WTC11 (cell line): ENCODE results near the gene ASMTL. TPM values are rescaled to one million over a fixed set of nuclear protein-coding genes. Genes with fewer than 3 reads are reported as not detected.

Experiments used
- ATAC-seq: fragments of 200-7000 bp; cut with Tn5 transposase; 2 replicates; pipeline ENCODE4 v1.10.0; 2021; ENCODE audit warnings: mild to moderate bottlenecking, moderate library complexity
- CTCF ChIA-PET: fragments of 300-600 bp; sonication (Branson Sonifier 250); formaldehyde crosslinking; loops from one replicate; lab custom pipeline; 2021; ENCODE audit warnings: antibody characterized with exemption; lab: Charles Lee
- POLR2A ChIA-PET: fragments of 350-600 bp; sonication (Branson Sonifier 250); formaldehyde crosslinking; loops from one replicate; lab custom pipeline; 2021; ENCODE audit warnings: antibody characterized with exemption; lab: Charles Lee
- DNase-seq: peaks from one replicate; pipeline ENCODE4 v3.0.0; 2021; ENCODE audit warnings: low spot score
- H3K27ac Mint-ChIP-seq: 2 replicates; pipeline ENCODE4 v1.8.0; 2021; ENCODE audit warnings: mixed read lengths
- H3K27me3 Mint-ChIP-seq: 2 replicates; pipeline ENCODE4 v1.8.0; 2021; ENCODE audit warnings: low read depth, mild to moderate bottlenecking, moderate library complexity, mixed read lengths
- H3K36me3 Mint-ChIP-seq: 2 replicates; pipeline ENCODE4 v1.8.0; 2021; ENCODE audit warnings: mixed read lengths
- H3K4me1 Mint-ChIP-seq: 2 replicates; pipeline ENCODE4 v1.8.0; 2022; ENCODE audit warnings: mixed read lengths
- H3K4me3 Mint-ChIP-seq: 2 replicates; pipeline ENCODE4 v1.8.0; 2021; ENCODE audit warnings: mild to moderate bottlenecking, moderate library complexity, mixed read lengths
- H3K9me3 Mint-ChIP-seq: 2 replicates; pipeline ENCODE4 v1.8.0; 2021; ENCODE audit warnings: mixed read lengths
- AFF4 ChIP-seq: sonication (generic); formaldehyde crosslinking; IDR thresholded peaks from 2 replicates; pipeline ENCODE4 v1.8.1; 2023; ENCODE audit warnings: mild to moderate bottlenecking, missing genetic modification reagents, borderline replicate concordance
- ATF3 ChIP-seq: sonication (generic); formaldehyde crosslinking; conservative IDR thresholded peaks from 2 replicates; pipeline ENCODE4 v1.8.1; 2022; ENCODE audit warnings: mild to moderate bottlenecking, missing genetic modification reagents
- E2F1 ChIP-seq: sonication (generic); formaldehyde crosslinking; IDR thresholded peaks from 2 replicates; pipeline ENCODE4 v1.8.0; 2022; ENCODE audit warnings: mild to moderate bottlenecking, missing genetic modification reagents
- E2F4 ChIP-seq: sonication (generic); formaldehyde crosslinking; IDR thresholded peaks from 2 replicates; pipeline ENCODE4 v1.8.1; 2022; ENCODE audit warnings: low read depth, mild to moderate bottlenecking, moderate library complexity, missing genetic modification reagents, borderline replicate concordance
- ETV6 ChIP-seq: sonication (generic); formaldehyde crosslinking; IDR thresholded peaks from 2 replicates; pipeline ENCODE4 v1.8.1; 2022; ENCODE audit warnings: mild to moderate bottlenecking, missing genetic modification reagents
- HMGXB4 ChIP-seq: sonication (generic); formaldehyde crosslinking; IDR thresholded peaks from 2 replicates; pipeline ENCODE4 v1.8.1; 2023; ENCODE audit warnings: mild to moderate bottlenecking, moderate library complexity, missing genetic modification reagents
- IRF1 ChIP-seq: sonication (generic); formaldehyde crosslinking; IDR thresholded peaks from 2 replicates; pipeline ENCODE4 v1.8.0; 2023; ENCODE audit warnings: missing genetic modification reagents
- IRF2 ChIP-seq: sonication (generic); formaldehyde crosslinking; IDR thresholded peaks from 2 replicates; pipeline ENCODE4 v1.8.0; 2022; ENCODE audit warnings: low read depth, missing genetic modification reagents, borderline replicate concordance
- MYBL2 ChIP-seq: sonication (generic); formaldehyde crosslinking; IDR thresholded peaks from 2 replicates; pipeline ENCODE4 v1.8.1; 2023; ENCODE audit warnings: mild to moderate bottlenecking, moderate library complexity, missing genetic modification reagents
- NFATC4 ChIP-seq: fragments of 250-450 bp; sonication (Bioruptor Pico); IDR thresholded peaks from 2 replicates; pipeline ENCODE4 v1.9.0; 2021; ENCODE audit warnings: mild to moderate bottlenecking
- SMAD4 ChIP-seq: sonication (generic); formaldehyde crosslinking; IDR thresholded peaks from 2 replicates; pipeline ENCODE4 v1.8.0; 2022; ENCODE audit warnings: mild to moderate bottlenecking, missing genetic modification reagents
- TEAD4 ChIP-seq: sonication (generic); formaldehyde crosslinking; IDR thresholded peaks from 2 replicates; pipeline ENCODE4 v1.8.0; 2022; ENCODE audit warnings: mild to moderate bottlenecking, missing genetic modification reagents
- ZNF219 ChIP-seq: sonication (generic); formaldehyde crosslinking; IDR thresholded peaks from 2 replicates; pipeline ENCODE4 v1.8.0; 2023; ENCODE audit warnings: missing genetic modification reagents, mild to moderate bottlenecking, borderline replicate concordance
- ZNF263 ChIP-seq: sonication (generic); formaldehyde crosslinking; IDR thresholded peaks from 2 replicates; pipeline ENCODE4 v1.8.1; 2022; ENCODE audit warnings: low read depth, mild to moderate bottlenecking, moderate library complexity, missing genetic modification reagents
- ZNF423 ChIP-seq: fragments of 250-450 bp; sonication (Bioruptor Pico); IDR thresholded peaks from 2 replicates; pipeline ENCODE4 v2.1.2; 2022; ENCODE audit warnings: mild to moderate bottlenecking, moderate library complexity
- ZNF512 ChIP-seq: sonication (generic); formaldehyde crosslinking; IDR thresholded peaks from 2 replicates; pipeline ENCODE4 v1.8.1; 2022; ENCODE audit warnings: missing genetic modification reagents, borderline replicate concordance
- ZNF671 ChIP-seq: fragments of 250-450 bp; sonication (Bioruptor Pico); IDR thresholded peaks from 2 replicates; pipeline ENCODE4 v1.8.0; 2021; ENCODE audit warnings: mild to moderate bottlenecking
- total RNA-seq: library from RNA; stranded (reverse); gene quantifications from 3 replicates; pipeline ENCODE4 v1.2.3, GENCODE V29; 2021
- TF ChIP-seq, protein P1 (sequence below): sonication (generic); formaldehyde crosslinking; IDR thresholded peaks from 2 replicates; pipeline ENCODE4 v1.8.0; 2022; ENCODE audit warnings: mild to moderate bottlenecking, missing genetic modification reagents
- TF ChIP-seq, protein P2 (sequence below): sonication (generic); formaldehyde crosslinking; IDR thresholded peaks from 2 replicates; pipeline ENCODE4 v1.8.1; 2022; ENCODE audit warnings: mild to moderate bottlenecking, moderate library complexity, missing genetic modification reagents
- TF ChIP-seq, protein P3 (sequence below): fragments of 250-450 bp; sonication (Bioruptor Pico); IDR thresholded peaks from 2 replicates; pipeline ENCODE4 v1.9.0; 2021; ENCODE audit warnings: mild to moderate bottlenecking

The ASMTL gene
- total RNA-seq, 1 experiment from 2014 or later, result 70.6 TPM

DNA sequence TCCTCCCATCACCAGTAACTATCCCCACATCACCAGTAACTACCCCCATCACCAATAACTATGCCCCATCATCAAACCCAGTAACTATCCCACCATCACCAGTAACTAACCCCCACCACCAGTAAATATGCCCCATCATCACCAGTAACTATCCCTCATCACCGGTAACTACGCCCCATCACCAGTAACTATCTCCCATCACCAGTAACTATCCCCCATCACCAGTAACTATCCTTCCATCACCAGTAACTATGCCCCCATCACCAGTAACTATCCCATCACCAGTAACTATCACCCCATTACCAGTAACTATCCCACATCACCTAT lies 2.9 kb downstream of the ASMTL start:
- CTCF ChIA-PET, result no interaction called here
- no peak for ATAC-seq
- Mint-ChIP-seq H3K9me3 (peaks cover 39% of the 10 kb centered on the region), H3K4me1 (no peaks in the 10 kb centered on the region), H3K36me3 (peaks cover 53% of the 10 kb centered on the region), H3K27me3 (no peaks in the 10 kb centered on the region), H3K27ac (no peak overlapping the region), H3K4me3 (no peak overlapping the region)
- no peak for TF ChIP-seq ZNF512 (CRISPR knock-in tag)
- no peak for TF ChIP-seq SMAD4 (CRISPR knock-in tag)
- TF ChIP-seq ATF3, result no peak
- no peak for TF ChIP-seq E2F1 (CRISPR knock-in tag)
- TF ChIP-seq ETV6 (CRISPR knock-in tag), result no peak
- no peak for TF ChIP-seq MYBL2 (CRISPR knock-in tag)
- TF ChIP-seq ZNF671 (CRISPR knock-in tag), result no peak
- TF ChIP-seq IRF1 (CRISPR knock-in tag), result no peak
- TF ChIP-seq IRF2 (CRISPR knock-in tag), result no peak
- TF ChIP-seq AFF4 (CRISPR knock-in tag), result no peak
- DNase-seq, result no peak
- POLR2A ChIA-PET, result no interaction called here

DNA sequence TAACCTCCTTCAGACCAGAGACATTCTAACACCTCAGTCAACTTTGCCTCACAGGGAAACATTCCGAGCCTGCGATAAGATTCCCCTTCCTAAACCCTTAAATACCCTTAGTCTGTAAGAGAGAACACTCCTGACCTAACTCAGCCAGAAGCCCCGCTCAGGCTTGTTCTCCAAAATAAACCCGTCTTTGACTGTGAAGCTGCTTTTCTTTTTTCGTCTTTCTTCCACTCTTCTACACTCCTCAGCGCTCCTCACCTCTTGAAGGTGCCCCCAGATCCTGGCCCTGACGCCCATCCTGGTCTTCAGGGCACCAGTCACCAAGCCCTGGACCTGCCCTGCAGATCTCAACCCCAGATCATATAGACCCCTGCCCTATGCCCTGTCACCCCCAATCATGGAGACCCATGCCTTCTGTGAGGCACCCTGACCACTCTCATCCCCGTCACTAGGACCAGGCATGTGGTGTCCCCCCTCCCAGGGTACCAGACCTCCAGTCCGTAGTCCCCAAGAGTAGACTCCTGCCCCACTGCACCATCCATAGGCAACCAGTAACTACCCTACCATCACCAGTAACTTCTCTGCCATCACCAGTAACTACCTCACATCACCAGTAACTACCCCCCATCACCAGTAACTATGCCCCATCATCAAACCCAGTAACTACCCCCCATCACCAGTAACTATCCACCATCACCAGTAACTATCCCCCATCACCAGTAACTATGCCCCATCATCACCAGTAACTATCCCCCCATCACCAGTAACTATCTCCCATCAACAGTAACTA lies 3.5 kb downstream of the ASMTL start:
- ATAC-seq (no peak), DNase-seq (no peak)
- H3K27ac Mint-ChIP-seq, result no peak overlapping the region
- H3K4me3 Mint-ChIP-seq, result no peak overlapping the region
- no peaks in the 10 kb centered on the region for H3K27me3 Mint-ChIP-seq
- H3K9me3 Mint-ChIP-seq, result peaks cover 44% of the 10 kb centered on the region
- H3K4me1 Mint-ChIP-seq, result no peaks in the 10 kb centered on the region
- POLR2A ChIA-PET, result no interaction called here
- peaks cover 58% of the 10 kb centered on the region for H3K36me3 Mint-ChIP-seq
- CTCF ChIA-PET, result no interaction called here
- TF ChIP-seq E2F4 (CRISPR knock-in tag) (no peak), ZNF423 (CRISPR knock-in tag) (no peak), NFATC4 (CRISPR knock-in tag) (no peak), ZNF263 (CRISPR knock-in tag) (no peak), HMGXB4 (CRISPR knock-in tag) (no peak), ZNF219 (CRISPR knock-in tag) (no peak), TEAD4 (CRISPR knock-in tag) (no peak)
- TF ChIP-seq, protein P1, sequence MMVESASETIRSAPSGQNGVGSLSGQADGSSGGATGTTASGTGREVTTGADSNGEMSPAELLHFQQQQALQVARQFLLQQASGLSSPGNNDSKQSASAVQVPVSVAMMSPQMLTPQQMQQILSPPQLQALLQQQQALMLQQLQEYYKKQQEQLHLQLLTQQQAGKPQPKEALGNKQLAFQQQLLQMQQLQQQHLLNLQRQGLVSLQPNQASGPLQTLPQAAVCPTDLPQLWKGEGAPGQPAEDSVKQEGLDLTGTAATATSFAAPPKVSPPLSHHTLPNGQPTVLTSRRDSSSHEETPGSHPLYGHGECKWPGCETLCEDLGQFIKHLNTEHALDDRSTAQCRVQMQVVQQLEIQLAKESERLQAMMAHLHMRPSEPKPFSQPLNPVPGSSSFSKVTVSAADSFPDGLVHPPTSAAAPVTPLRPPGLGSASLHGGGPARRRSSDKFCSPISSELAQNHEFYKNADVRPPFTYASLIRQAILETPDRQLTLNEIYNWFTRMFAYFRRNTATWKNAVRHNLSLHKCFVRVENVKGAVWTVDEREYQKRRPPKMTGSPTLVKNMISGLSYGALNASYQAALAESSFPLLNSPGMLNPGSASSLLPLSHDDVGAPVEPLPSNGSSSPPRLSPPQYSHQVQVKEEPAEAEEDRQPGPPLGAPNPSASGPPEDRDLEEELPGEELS, result no peak
- TF ChIP-seq, protein P2, sequence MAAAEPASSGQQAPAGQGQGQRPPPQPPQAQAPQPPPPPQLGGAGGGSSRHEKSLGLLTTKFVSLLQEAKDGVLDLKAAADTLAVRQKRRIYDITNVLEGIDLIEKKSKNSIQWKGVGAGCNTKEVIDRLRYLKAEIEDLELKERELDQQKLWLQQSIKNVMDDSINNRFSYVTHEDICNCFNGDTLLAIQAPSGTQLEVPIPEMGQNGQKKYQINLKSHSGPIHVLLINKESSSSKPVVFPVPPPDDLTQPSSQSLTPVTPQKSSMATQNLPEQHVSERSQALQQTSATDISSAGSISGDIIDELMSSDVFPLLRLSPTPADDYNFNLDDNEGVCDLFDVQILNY, result no peak
- TF ChIP-seq, protein P3, sequence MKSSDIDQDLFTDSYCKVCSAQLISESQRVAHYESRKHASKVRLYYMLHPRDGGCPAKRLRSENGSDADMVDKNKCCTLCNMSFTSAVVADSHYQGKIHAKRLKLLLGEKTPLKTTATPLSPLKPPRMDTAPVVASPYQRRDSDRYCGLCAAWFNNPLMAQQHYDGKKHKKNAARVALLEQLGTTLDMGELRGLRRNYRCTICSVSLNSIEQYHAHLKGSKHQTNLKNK (CRISPR knock-in tag), result no peak
